Measurements from ENCODE around the gene PSMD3.

PSMD3 gene

DNA sequence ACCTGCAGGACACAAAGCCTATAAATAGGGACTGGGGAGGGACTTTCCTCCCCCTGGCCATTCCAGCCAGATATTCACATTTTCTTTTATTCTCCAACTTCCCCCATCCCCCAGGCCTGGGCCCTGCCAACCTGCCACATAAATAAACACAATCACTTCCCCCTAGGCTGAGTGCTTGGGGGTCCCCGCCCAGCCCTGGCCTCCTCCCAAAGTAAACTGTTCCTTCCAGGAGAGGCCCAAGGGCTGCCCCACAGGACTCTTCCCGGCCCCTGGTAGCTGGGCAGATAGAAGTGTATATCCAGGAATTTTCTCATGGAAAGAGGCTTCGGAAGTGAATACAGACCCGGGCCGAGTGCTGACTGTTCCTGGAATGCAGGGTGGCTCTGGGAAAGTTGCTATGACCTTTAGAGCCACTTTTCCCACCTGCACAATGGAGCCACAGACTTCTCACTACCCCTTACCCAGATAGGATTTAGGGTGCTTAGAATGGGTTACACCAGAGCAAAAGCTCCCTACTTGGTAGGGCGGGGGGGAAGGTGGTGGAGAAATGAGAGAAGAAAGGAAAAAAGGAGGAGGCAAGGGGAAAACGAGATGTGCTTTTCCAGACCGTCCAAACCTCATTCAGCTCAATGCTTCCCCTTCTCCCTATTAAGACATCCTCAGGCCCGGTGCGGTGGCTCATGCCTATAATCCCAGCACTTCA, 43.1 kb downstream of the PSMD3 start:
- DNase-seq = no peak

DNA sequence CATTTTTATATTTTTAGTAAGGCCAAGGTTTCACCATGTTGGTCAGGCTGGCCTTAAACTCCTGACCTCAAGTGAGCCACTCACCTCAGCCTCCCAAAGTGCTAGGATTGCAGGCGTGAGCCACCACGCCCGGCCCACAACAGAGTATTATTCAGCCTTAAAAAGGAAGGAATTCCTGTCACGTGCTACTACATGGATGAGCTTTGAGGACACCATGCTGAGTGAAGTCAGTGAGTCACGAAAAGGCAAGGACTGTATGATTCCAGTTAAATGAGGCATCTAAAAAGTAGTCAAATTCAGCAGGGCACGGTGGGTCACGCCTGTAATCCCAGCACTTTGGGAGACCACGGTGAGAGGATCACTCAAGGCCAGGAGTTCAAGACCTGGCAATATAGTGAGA, 44.3 kb downstream of the PSMD3 start:
- no peak for DNase-seq

DNA sequence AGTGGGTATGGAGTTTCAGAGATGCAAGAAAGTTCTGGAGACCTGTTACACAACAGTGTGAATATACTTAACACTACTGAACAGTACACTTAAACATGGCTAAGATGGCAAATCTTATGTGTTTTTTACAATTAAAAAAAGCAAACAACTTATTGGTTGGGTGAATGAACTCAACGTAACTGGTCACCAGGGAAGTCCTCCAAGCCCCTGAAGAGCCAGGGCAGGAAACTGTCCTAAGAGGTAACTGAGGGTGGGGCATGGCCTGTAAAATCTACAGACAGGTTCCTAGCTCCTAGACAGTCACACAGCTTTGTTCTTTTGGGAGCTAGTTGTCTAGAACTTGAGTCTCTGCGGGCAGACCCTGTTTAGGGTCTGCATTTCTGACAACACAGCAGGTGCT, 45.0 kb downstream of the PSMD3 start:
- DNase-seq = no peak

DNA sequence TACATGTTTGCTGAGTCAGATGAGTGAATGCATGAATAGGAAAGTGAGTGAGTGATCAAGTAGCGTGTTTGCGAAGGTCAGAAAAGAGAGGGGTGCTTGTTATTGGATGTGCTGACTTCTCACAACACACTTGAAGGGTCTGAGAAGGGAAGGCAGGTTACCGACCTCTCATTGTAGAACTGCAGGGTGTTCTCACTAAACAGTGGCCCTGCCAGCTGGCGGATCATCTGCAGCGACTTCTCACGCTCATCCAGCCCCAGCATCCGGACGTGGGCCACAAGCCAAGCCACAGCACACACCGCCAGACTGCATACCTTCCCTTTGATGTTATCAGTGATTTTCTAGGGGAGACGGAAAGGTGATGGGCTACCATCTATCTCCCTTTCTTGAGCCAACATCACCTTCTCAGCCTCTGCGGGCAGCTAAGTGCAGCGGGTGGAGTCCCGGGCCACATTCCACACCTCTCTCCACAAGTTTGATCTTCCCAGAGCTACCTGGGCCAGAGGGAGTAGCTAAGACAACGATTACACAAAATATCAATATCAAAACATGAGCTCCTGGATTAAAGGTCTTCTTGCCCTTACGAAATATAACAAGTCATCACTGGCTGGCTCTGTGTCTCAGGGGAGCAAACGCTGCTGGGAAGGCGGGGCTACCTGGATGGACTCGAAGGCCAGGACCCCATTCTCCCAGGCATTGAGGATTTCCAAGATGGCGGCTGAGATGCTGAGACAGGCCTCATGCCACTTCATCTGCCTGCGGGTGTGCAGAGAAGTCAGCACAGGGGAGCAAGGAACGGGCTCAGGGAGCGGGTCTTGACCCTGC, 45.6 kb downstream of the PSMD3 start:
- DNase-seq = peak; percentile 54

DNA sequence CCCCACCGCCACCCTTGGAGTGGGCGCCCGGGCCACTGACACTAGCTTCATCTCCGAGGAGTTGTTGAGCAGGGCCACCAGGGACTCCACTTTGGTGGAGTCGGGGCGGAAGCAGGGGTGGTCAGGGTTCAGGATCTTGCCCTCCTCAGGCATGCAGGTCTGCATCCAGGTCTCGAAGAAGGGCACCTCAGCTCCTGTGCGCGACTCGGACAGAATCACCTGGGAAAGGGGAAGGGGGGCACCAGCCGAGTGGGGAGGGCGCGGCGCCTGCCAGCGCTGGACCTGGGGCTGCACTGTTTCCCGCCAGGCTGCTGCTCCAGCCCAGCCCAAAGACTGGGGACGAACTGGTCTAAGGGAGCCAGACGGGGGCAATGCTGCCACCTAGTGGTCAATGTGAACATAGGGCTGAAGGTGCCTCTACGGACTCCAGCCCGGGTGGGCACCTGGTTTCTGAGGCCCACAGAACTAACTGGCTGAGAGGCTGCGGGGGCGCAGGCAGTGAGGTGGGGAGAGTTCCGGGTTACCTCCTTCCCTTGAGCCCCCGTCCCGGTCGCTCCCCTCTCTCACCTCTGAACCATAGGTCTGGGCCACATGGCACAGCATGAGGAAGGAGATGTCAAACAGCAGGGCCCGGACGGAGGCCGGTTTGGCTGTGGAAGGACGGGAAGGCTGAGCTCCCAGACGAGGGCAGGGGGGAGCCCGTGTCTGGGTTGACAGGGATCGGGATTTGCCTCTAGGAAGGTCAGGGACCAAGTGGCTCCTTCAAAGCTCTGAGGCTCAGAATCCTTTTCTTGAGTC, 46.4 kb downstream of the PSMD3 start:
- DNase-seq = peak; percentile 73

DNA sequence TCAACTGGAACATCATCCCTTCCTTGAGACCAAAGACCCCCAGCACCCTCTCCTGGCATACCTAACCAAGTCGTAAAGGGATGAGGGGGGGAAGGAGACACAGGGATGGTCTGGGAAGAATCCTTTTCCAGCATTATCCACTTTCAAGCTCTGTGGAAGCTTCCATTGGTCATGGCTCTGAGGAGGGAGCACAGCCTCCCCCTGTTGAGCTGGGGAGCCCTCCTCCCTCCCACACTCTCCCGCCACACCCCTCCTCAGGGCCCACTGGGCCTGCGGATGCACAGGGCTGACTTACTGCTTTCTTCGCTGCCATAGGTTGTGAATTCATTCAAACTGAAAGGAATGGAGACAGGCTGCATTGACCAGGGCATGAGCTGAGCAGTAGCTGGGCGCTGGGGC, 47.0 kb downstream of the PSMD3 start:
- DNase-seq = no peak

DNA sequence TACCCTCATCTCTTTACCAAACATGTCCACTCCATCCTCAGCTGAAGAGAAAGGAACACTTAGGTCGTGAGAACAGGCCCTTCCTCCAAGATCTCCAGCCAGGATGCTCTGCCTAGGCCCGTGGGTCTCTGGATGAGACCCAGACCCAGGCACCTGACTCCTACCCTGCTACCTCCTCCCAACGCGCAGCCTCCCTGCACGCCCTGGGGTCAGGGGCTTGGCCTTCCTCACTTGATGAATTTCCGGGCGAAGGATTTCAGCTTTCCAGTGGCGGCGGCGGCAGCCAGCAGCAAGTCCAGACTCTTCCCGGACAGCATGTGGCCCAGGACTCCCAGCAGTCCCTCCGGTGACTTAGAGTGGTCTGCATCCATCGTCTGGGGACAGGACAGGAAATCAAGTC, 48.0 kb downstream of the PSMD3 start:
- DNase-seq = no peak

DNA sequence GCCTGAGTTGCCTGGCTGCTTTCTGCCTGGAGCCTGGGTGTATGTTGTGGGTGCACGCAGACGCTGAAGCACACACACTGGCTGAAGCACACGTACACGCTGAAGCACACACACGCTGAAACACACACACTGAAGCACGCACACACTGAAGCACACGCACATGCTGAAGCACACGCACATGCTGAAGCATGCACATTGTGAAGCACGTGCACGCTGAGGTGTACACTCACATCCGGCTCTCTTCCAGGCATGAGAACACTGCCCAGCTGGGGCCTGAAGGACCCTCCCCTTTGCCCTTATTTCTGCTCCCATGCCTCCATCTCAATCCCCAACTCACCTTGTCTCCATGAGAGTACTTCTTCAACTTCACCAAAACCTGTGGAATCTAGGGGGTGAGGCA, 51.1 kb downstream of the PSMD3 start:
- no peak for DNase-seq

DNA sequence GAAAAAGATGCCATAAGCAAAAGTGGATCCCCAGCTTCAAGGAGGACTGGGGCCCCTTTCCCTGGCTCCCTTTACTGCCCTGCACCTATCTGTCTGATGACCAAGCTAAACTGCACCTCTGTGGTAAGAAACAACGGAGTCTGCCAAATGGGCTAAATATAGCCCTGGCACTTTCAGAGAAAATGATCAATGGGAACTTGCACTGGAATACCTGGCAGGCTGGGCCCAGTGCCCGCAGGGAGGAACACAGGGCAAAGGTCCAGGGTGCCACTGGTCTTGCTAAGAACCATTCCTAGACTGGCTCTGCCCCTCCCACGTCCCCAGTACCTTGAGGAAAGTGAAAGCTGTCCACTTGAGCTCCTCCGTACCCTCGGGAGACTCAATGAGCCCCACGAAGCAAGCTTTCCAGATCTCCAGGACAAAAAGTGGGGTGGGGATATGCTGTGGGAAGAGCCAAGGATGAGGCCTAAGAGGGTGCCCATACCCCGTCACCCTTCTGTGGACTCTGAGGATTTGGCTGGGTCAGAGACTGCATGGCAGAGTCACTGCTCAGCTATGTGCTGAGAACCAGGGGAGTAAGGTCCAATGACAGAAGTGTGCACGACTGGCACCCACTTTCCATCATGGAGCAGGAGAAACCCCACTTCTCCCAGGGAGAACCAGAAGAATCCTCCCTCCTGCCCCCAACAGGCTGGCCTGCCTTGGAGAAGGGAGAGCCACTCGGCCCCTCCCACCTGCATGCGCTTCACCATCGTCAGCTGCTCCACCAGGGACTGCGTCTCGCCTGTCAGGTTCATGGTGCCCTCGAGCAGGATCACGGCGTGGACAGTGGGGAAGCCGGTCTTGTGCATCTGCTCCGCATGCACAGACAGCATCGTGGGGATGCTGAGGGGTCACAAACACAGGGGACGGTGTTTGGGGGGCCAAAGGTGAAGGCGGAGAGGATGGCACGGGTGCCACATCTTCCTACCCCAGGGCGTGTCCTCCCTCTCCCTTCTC, 52.0 kb downstream of the PSMD3 start:
- DNase-seq = no peak

DNA sequence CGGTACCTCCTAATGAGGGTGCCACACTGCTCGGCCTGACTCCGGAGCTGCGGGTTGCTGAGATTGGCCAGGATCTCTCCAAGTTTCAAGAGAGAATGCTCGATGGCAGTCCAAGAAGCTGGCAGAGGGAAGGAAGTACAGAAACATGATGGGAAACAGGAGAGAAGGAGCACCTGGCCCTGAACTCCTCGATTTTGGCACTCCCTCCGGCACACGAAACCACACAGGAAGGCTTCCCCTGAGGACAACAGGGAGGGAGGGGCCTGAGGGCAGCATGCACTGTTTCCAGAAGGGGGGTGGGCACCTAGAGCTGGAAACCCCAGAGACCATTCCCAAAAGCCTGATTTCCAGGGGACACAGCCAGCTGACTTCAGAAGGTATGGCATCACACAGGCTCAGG, 52.7 kb downstream of the PSMD3 start:
- no peak for DNase-seq

DNA sequence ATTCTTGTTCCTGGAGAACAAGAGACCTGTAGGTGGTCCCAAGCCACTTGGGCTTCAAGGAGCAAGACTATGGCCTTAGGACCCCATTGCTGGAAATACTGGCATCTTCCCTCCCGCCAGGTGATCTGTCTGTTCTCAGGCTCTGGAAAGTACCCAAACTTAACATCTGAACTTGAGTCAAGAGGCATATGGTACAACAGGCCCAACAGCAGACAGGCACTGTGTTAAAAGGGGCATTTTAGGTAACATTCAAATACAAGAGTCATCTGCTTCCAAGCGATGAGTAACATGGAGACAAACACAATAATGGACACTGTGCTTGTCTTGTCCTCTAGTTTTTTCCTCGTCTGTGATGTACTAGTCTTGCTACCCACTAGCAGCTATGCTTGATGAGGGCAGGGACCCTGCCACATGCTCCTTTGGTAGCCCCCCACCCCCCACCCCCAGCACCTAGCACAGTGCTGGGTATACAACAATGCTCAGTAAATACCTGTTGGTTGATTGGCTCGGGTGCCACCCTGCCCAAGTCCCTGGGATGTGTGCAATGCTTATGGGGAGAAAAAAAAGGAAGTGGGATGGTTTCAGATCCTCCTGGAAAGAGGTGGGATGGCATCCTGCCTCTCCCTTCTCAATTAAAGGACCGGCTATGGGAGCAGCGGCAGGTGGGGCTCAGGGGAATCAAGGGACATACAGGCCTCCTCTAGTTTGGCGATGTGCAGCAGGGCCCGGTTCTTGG, 54.0 kb downstream of the PSMD3 start:
- DNase-seq = no peak

DNA sequence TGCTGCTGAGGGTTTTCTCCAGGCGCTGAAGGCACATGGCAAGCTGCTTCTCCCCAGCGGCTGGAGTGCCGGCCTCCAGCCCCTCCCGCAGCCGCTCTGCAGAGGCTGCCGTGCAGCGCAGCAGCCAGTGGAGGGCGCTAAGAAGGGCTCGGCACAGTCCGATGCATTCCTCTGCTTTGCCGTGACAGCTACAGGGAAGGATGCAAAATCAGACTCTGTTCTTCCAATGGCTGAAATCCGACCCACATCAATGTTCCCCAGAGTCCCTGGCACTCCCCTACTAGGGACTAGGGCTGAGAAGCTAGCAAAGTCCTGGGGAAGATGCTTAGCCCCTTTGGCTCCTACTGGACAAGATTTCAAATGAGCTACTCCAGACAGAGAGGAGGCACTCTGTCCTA, 54.6 kb downstream of the PSMD3 start:
- no peak for DNase-seq

DNA sequence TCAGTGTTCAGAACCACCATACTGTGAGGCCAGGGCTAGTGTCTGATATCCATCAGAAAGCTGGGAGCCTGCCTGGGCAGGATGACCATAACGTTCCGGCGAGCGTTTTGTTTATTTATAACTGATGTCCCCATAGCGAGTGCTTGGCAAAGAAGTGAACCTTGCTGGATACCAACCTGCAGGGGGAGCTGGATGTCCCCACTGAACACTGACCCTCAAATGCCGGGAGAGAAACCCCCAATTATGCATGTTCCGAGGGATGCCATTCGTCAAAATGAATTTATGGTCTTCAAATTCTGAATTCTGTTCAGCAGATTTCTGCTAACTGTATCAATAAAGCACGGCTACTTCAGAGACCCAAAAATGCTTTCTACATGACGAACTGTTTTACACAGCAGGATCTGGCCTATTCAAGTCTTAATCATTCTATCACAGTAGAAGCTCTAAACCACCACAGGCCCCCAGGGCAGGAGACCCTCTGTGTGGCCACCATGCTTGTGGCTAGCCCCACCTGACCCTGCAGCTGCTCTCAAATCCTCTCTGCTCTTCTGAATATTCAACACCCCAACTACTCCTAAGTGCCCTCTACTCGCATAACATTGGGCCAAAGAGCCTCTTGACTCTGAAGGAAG, 58.4 kb downstream of the PSMD3 start:
- DNase-seq = no peak

DNA sequence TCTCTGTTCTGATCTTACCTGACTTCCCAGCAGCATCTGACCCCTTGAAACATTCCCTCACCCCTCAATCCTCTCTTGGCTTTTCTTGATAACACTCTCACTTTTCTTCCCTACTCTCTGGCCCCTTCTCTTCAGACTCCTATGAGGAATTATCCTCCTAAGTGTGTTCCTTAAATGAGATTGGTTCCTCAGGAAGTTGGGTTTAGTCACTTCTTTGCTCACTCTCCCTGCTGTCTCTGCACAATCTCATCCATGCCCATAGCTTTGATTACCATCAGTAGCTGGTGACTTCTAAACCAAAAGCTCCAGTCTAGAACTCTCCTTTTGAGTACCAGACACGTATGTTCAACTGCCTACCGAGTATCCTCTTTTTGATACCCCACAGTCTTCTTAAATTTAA, 60.6 kb downstream of the PSMD3 start:
- no peak for DNase-seq
